HUES6 (cell line): ENCODE results near the gene ADAMTS19.

Experiments
- H3K27ac ChIP-seq: 2 replicates; pipeline ENCODE4 v1.7.0; 2013; ENCODE audit warnings: low read depth, mild to moderate bottlenecking, low read length, inconsistent platforms
- H3K27me3 ChIP-seq: 2 replicates; pipeline ENCODE4 v1.6.1; 2013; ENCODE audit warnings: low read length; ENCODE audit not compliant: control insufficient read depth, insufficient read depth
- H3K36me3 ChIP-seq: 2 replicates; pipeline ENCODE4 v1.6.1; 2013; ENCODE audit warnings: low read length; ENCODE audit not compliant: control insufficient read depth, insufficient read depth
- H3K4me1 ChIP-seq: 2 replicates; pipeline ENCODE4 v1.6.1; 2013; ENCODE audit warnings: low read length; ENCODE audit not compliant: control insufficient read depth, insufficient read depth
- H3K4me3 ChIP-seq: 2 replicates; pipeline ENCODE4 v1.5.1; 2013; ENCODE audit warnings: low read depth, low read length
- H3K9ac ChIP-seq: one replicate; pipeline ENCODE4 v1.6.1; 2013; ENCODE audit warnings: mild to moderate bottlenecking, low read length
- H3K9me3 ChIP-seq: 2 replicates; pipeline ENCODE4 v1.6.1; 2013; ENCODE audit warnings: low read depth, low read length; ENCODE audit not compliant: control insufficient read depth, insufficient read depth

ADAMTS19 gene

DNA sequence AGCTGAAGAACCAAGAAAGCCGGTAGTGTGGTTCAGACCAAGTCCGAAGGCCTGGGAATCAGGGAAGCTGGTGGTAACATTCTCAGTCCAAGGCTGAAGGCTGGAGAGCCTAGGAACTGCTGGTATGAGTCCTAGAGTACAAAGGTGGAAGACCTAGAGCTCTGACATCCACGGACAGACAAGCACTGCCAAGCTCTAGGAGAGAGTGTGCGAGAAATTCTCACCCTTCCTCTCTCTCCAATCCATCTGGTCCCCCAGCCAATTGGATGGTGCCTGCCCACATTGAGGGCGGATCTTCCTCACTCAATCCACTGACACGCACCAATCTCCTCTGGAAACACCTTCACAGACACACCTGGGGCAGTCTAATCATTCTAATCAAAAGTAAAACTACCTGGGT lies 19.7 kb upstream of the ADAMTS19 start:
- no peak overlapping the region for H3K9ac ChIP-seq
- no peaks in the 10 kb centered on the region for H3K4me1 ChIP-seq
- H3K27me3 ChIP-seq, result no peaks in the 10 kb centered on the region
- no peaks in the 10 kb centered on the region for H3K36me3 ChIP-seq
- no peak overlapping the region for H3K27ac ChIP-seq
- no peak overlapping the region for H3K4me3 ChIP-seq
- H3K9me3 ChIP-seq, result no peaks in the 10 kb centered on the region

DNA sequence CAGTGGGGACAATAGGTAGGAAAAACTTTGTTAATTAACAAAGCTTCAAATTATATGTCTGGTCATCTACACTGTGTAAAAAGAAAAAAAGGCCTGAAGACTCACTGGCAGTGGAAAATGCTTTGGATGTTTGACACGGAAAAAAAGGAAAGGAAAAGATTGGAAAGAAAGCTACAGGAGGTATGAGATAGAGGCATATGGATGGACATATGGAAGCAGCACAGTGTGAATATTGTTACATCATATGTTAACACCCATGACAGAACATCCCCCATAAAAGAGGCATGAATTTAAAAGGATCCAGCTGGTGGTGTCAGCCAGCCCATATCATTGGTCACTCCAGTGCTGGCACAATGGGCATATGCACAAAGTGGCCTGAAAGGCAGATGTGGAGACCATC lies 19.0 kb upstream of the ADAMTS19 start:
- H3K27ac ChIP-seq, result no peak overlapping the region
- H3K4me1 ChIP-seq, result no peaks in the 10 kb centered on the region

GRCh38 chr5:129445379-129445778 lies 14.7 kb upstream of the ADAMTS19 start:
- Histone ChIP-seq H3K4me1 (no peaks in the 10 kb centered on the region), H3K9me3 (no peaks in the 10 kb centered on the region), H3K27ac (no peak overlapping the region), H3K36me3 (no peaks in the 10 kb centered on the region), H3K4me3 (no peak overlapping the region), H3K9ac (no peak overlapping the region), H3K27me3 (no peaks in the 10 kb centered on the region)

More for the DNA sequence above, 19.0 kb upstream of the ADAMTS19 start:
- Histone ChIP-seq H3K9me3 (no peaks in the 10 kb centered on the region), H3K27me3 (no peaks in the 10 kb centered on the region), H3K9ac (no peak overlapping the region), H3K36me3 (no peaks in the 10 kb centered on the region), H3K4me3 (no peak overlapping the region)

DNA sequence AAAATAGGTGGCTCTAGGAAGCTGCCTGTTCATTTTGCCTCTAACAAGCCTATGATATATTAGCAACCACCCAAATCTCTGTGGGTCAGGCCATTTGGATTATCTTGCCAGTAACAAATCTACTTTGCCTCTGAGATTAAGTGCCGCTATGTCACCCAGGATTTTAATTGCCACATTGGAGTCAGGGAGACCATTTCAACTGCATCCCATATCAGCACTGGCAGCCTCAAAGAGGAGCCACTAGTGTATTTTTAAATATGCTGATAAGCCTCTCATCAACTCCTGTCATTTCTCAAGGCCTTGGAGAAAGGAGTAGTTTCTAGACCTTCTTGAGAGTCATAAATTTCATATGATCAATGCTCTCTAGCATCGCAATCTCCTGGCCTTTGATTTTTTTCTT lies 12.1 kb upstream of the ADAMTS19 start:
- H3K4me3 ChIP-seq, result no peak overlapping the region
- no peaks in the 10 kb centered on the region for H3K4me1 ChIP-seq
- H3K27me3 ChIP-seq, result no peaks in the 10 kb centered on the region
- no peaks in the 10 kb centered on the region for H3K9me3 ChIP-seq
- no peak overlapping the region for H3K27ac ChIP-seq
- no peaks in the 10 kb centered on the region for H3K36me3 ChIP-seq
- no peak overlapping the region for H3K9ac ChIP-seq

DNA sequence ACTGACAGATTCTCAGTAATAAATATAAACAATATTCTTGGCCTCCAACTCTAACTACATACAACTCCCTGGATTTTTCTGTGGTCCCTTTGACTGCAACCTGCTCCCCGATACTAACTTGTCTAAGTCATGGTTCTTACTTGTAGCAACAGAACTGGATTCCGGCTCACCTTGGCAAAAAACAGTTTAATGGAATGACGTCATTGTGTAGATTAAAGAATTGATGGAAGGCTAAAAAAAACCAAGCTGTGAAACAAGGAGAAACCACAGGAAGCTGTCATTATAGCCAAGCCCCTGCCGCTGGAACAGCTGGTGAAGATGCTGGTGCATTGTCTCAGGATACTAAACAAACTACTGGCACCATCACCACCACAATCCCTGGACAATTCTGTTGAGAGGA lies 11.4 kb upstream of the ADAMTS19 start:
- Histone ChIP-seq H3K36me3 (no peaks in the 10 kb centered on the region), H3K9me3 (no peaks in the 10 kb centered on the region), H3K4me3 (no peak overlapping the region), H3K9ac (no peak overlapping the region), H3K27me3 (no peaks in the 10 kb centered on the region), H3K4me1 (no peaks in the 10 kb centered on the region), H3K27ac (no peak overlapping the region)

DNA sequence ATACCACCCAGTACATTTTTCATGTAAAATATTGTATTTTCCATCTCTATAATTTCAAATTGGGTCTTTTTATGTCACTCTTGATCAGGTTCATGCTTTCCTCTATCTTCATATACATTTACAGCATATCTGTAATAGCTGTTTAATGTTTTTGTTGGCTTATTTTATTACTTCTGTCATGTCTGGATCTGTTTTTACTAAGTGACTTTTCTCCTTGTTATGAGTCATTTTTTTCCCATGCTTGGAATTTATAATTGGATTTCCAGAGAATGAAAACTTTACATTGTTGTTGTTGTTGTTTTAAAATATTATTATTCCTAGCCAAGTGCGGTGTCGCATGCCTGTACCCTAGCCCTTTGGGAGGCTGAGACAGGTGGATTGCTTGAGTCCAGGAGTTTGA lies 5.6 kb upstream of the ADAMTS19 start:
- Histone ChIP-seq H3K27ac (no peak overlapping the region), H3K27me3 (no peaks in the 10 kb centered on the region), H3K36me3 (no peaks in the 10 kb centered on the region), H3K9ac (no peak overlapping the region), H3K4me1 (peaks cover 25% of the 10 kb centered on the region; the same call in 1 of the 2 replicates), H3K9me3 (no peaks in the 10 kb centered on the region), H3K4me3 (no peak overlapping the region)

DNA sequence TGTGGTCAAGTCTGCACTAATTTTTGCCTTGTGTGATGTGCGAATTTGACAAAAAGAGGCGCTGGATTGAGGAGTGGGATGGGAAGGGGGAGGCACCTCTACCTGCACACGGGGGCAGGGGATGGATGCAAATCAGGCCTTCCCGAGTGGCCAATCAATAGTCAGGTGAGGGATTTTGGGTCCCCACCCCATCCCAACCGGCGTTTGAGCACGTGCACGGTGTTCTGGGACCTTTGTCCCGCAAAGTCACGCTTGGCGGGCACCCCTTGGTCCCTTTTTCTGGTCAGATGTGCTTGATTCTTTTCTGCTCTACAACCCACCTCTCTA lies 685 bp upstream of the ADAMTS19 start:
- H3K27me3 ChIP-seq, result peaks cover 10% of the 10 kb centered on the region; the same call in 1 of the 2 replicates
- H3K4me3 ChIP-seq, result peak overlapping the region; percentile 91
- peak overlapping the region; percentile 92 for H3K9ac ChIP-seq
- no peaks in the 10 kb centered on the region for H3K9me3 ChIP-seq
- peaks cover 35% of the 10 kb centered on the region for H3K4me1 ChIP-seq
- no peaks in the 10 kb centered on the region for H3K36me3 ChIP-seq
- peak overlapping the region; percentile 78 for H3K27ac ChIP-seq

- peaks cover 10% of the 10 kb centered on the region; the same call in 1 of the 2 replicates for H3K27me3 ChIP-seq
- H3K9ac ChIP-seq, result peak overlapping the region; percentile 92
- H3K9me3 ChIP-seq, result no peaks in the 10 kb centered on the region
- H3K36me3 ChIP-seq, result no peaks in the 10 kb centered on the region
- H3K4me1 ChIP-seq, result peaks cover 35% of the 10 kb centered on the region
- peak overlapping the region; percentile 12; the same call in 1 of the 2 replicates for H3K27ac ChIP-seq
- H3K4me3 ChIP-seq, result peak overlapping the region; percentile 91
Measured at GRCh38 chr5:129460672-129460935, 506 bp downstream of the ADAMTS19 start.

DNA sequence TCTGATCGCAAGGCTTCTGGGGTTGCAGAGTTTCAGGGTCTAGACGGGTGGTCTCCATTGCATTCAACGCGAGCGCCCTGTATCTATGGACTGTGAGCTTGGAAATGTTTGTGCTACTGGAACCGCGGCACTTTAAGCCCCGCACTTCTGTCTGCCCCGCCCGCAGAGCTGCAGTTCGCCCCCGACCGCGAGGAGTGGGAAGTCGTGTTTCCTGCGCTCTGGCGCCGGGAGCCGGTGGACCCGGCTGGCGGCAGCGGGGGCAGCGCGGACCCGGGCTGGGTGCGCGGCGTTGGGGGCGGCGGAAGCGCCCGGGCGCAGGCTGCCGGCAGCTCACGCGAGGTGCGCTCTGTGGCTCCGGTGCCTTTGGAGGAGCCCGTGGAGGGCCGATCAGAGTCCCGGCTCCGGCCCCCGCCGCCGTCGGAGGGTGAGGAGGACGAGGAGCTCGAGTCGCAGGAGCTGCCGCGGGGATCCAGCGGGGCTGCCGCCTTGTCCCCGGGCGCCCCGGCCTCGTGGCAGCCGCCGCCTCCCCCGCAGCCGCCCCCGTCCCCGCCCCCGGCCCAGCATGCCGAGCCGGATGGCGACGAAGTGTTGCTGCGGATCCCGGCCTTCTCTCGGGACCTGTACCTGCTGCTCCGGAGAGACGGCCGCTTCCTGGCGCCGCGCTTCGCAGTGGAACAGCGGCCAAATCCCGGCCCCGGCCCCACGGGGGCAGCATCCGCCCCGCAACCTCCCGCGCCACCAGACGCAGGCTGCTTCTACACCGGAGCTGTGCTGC lies 1.0 kb downstream of the ADAMTS19 start:
- H3K4me3 ChIP-seq, result peak overlapping the region; percentile 91
- peaks cover 35% of the 10 kb centered on the region for H3K4me1 ChIP-seq
- 0 out of 2 replicates have a peak, but pooled peaks cover 3% of the 10 kb centered on the region for H3K36me3 ChIP-seq
- H3K9me3 ChIP-seq, result no peaks in the 10 kb centered on the region
- H3K9ac ChIP-seq, result peak overlapping the region; percentile 92
- H3K27ac ChIP-seq, result peak overlapping the region; percentile 12; the same call in 1 of the 2 replicates
- peaks cover 10% of the 10 kb centered on the region; the same call in 1 of the 2 replicates for H3K27me3 ChIP-seq

DNA sequence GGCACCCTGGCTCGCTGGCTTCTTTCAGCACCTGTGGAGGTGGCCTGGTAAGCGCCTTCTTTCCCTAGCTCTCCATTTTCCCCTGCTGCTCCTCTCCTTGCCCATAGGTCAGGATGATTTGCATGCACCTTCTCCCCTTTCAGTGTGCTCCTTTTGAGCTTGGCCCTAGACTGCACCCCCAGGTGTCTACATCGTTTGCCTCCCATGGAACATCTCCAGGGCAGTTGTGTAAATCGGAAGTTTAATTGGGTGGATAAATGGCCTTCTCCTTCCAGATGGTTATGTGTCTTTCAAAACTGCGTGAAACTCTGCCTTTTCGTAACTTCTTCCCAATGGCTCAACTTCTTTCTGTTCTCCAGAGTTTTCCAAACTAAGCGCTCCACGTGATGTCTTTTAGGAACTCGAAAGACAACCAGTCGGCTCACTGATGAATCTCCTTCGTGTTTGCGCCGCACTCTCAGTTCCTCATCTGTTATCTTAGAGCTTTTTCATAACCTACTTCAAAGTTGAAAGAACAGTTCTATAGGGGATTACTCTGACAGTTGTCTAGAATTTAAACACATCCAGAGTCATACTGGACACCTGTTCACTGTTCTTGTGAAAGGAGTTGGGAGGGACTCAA lies 1.7 kb downstream of the ADAMTS19 start:
- Histone ChIP-seq H3K4me1 (peaks cover 31% of the 10 kb centered on the region), H3K4me3 (peak overlapping the region; percentile 91), H3K27me3 (peaks cover 10% of the 10 kb centered on the region; the same call in 1 of the 2 replicates), H3K27ac (no peak overlapping the region), H3K36me3 (0 out of 2 replicates have a peak, but pooled peaks cover 3% of the 10 kb centered on the region), H3K9ac (peak overlapping the region; percentile 51), H3K9me3 (no peaks in the 10 kb centered on the region)

DNA sequence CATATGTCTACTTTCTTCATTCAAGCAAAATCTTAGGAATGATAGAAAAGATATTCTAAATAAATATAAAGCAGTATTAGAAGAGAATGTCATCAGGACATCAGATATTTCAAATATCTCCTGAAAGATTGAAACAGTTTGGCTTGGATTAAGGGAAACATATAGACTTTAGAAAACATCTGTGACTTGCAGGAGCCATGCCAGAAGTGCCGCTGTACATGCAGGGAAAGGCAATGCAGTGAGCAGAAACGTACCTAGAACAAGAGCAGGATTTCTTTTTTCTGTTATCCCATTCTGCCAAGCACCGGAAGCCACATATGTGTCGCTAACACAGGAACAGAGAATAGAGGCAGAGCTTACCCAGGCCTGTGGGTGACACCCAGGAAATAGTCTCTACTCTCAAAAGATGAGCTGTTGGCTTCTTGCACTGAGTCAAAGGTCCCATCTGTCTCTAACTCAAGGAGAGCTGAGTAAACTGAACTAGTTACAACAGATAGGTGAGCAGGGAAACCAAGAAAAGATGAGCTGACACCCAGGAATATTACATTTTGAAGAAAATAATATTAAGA lies 5.8 kb downstream of the ADAMTS19 start:
- Histone ChIP-seq H3K4me3 (no peak overlapping the region), H3K27me3 (peaks cover 8% of the 10 kb centered on the region; the same call in 1 of the 2 replicates), H3K9me3 (no peaks in the 10 kb centered on the region), H3K4me1 (peaks cover 10% of the 10 kb centered on the region; the same call in 1 of the 2 replicates), H3K36me3 (0 out of 2 replicates have a peak, but pooled peaks cover 3% of the 10 kb centered on the region), H3K27ac (no peak overlapping the region), H3K9ac (no peak overlapping the region)
